Breast epithelium (tissue), 3 donors: ENCODE measurements around the gene CAPN9.

Experiments
- CTCF ChIP-seq, 3 donors: fragments of 450-650 bp; IDR thresholded peaks; one replicate each; pipeline ENCODE4 v1.5.1; 2016 to 2017; ENCODE audit warnings: antibody characterized with exemption in 3 of 3, mild to moderate bottlenecking in 3 of 3, moderate library complexity in 3 of 3
- POLR2A ChIP-seq: fragments of 450-650 bp; IDR thresholded peaks from one replicate; pipeline ENCODE4 v1.6.1; 2016; ENCODE audit warnings: antibody characterized with exemption, mild to moderate bottlenecking, moderate library complexity
- POLR2AphosphoS5 ChIP-seq, 3 donors: sonication (generic); formaldehyde crosslinking; IDR thresholded peaks; one replicate each; pipeline ENCODE4 v1.6.1; 2017; ENCODE audit warnings: antibody characterized with exemption in 3 of 3

- no peak for TF ChIP-seq CTCF (IDR thresholded peaks at IDR 0.05)
- no peak for TF ChIP-seq POLR2A
- TF ChIP-seq POLR2AphosphoS5 (IDR thresholded peaks at IDR 0.05), result no peak
Observed at GRCh38 chr1:230737622-230738262, 9.4 kb upstream of the CAPN9 start.
